Neutrophil (primary cell): ENCODE measurements around the gene BSND.

ENCODE experiments used
- H3K27ac ChIP-seq: fragments of 200-600 bp; sonication (generic); 2 replicates; pipeline ENCODE4 v1.5.1; 2016; ENCODE audit warnings: mild to moderate bottlenecking, moderate library complexity
- H3K27me3 ChIP-seq: fragments of 200-600 bp; sonication (generic); 2 replicates; pipeline ENCODE4 v1.6.0; 2016; ENCODE audit warnings: mild to moderate bottlenecking
- H3K36me3 ChIP-seq: fragments of 200-600 bp; sonication (generic); 2 replicates; pipeline ENCODE4 v1.5.1; 2017
- H3K4me1 ChIP-seq, 2 experiments: fragments of 200-600 bp in 1 of 2; sonication (generic) in 1 of 2; 1 replicate in 1 of 2; 2 replicates in 1 of 2; pipeline versions ENCODE4 v1.5.1 to v1.6.1; 2013 to 2016; ENCODE audit warnings: low read depth in 1 of 2, low read length in 1 of 2, mild to moderate bottlenecking in 1 of 2, moderate library complexity in 1 of 2; ENCODE audit not compliant: control insufficient read depth in 1 of 2, insufficient read depth in 1 of 2
- H3K4me3 ChIP-seq, 2 experiments: fragments of 200-600 bp in 1 of 2; sonication (generic) in 1 of 2; 1 replicate in 1 of 2; 2 replicates in 1 of 2; pipeline ENCODE4 v1.5.1; 2013 to 2016; ENCODE audit warnings: low read depth in 1 of 2, low read length in 1 of 2, mild to moderate bottlenecking in 1 of 2, moderate library complexity in 1 of 2
- H3K9me3 ChIP-seq: fragments of 200-600 bp; sonication (generic); 2 replicates; pipeline ENCODE4 v1.5.1; 2016
- TF ChIP-seq, protein P1 (sequence below): fragments of 200-600 bp; sonication (generic); IDR thresholded peaks from 2 replicates; pipeline ENCODE4 v1.5.1; 2016; ENCODE audit warnings: antibody characterized with exemption

BSND gene

DNA sequence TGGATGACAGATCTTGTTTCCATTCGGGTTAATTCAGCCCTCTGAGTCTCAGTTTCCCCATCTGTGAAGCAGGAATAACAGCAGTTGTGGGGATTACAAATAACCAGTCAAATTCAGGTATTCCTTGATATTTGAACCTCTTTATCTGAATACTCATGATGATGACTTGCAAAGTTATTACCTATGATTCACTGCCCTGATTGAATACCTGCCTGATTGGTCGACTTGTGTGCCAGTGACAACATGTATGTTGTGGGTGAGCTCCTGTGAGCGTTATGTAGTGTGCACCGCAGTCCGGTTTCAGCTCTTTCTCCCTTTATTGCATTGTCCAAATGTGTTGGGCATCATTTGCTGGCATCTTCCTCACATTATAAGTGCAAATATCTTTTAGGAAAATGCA is 27.8 kb upstream of the BSND start:
- Histone ChIP-seq H3K9me3 (no peaks in the 10 kb centered on the region), H3K4me1 (peaks cover 15 to 20% of the 10 kb centered on the region in 2 experiments), H3K4me3 (no peak overlapping the region), H3K27me3 (peaks cover 36% of the 10 kb centered on the region), H3K27ac (no peak overlapping the region), H3K36me3 (no peaks in the 10 kb centered on the region)
- TF ChIP-seq, protein P1, sequence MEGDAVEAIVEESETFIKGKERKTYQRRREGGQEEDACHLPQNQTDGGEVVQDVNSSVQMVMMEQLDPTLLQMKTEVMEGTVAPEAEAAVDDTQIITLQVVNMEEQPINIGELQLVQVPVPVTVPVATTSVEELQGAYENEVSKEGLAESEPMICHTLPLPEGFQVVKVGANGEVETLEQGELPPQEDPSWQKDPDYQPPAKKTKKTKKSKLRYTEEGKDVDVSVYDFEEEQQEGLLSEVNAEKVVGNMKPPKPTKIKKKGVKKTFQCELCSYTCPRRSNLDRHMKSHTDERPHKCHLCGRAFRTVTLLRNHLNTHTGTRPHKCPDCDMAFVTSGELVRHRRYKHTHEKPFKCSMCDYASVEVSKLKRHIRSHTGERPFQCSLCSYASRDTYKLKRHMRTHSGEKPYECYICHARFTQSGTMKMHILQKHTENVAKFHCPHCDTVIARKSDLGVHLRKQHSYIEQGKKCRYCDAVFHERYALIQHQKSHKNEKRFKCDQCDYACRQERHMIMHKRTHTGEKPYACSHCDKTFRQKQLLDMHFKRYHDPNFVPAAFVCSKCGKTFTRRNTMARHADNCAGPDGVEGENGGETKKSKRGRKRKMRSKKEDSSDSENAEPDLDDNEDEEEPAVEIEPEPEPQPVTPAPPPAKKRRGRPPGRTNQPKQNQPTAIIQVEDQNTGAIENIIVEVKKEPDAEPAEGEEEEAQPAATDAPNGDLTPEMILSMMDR = no peak

DNA sequence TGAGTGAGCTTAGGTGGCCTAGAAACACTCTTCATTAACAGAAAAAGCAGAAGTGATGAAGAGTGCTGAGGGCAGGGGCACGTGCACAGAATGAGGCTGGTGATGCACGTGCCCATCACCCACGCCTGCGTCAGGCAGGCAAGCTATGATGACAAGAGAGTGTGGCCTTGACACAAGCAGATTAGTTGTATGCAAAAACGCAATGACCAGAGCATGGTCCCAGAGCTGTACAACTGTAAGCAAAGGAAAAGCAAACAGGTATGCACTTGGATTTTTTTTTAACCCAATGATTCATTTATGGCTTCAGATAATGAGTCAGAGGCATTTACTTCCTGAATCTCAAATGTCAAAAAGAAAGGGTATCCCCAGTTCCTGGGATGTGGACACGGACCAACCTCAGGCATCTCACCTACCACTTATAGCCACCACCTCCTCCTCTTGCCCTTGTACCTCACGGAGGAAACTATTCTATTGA is 27.4 kb upstream of the BSND start:
- peaks cover 41% of the 10 kb centered on the region for H3K27me3 ChIP-seq
- TF ChIP-seq, protein P1 = no peak
- no peaks in the 10 kb centered on the region for H3K9me3 ChIP-seq
- H3K4me3 ChIP-seq = no peak overlapping the region
- no peak overlapping the region for H3K27ac ChIP-seq
- H3K36me3 ChIP-seq = no peaks in the 10 kb centered on the region
- peaks cover 11 to 15% of the 10 kb centered on the region in 2 experiments for H3K4me1 ChIP-seq

DNA sequence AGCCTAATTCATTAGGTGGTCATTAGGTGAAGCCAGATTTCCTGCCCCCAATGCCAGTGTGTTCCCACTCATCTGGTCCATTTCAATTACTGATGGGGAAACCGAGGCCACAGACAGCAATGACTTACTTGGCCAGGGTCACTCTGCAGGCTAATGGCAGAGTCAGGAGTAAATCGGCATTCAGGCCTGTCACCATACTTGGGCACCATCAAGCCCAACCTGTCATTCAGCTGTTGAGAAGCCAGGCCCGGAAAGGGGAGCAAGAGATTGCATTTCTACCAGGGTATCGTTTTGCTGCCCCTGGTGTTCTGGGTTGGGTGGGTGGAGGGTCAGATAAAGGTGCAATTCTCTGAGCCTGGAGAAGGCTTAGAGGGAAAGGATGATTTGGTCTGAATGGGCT is 26.3 kb upstream of the BSND start:
- TF ChIP-seq, protein P1 = no peak
- Histone ChIP-seq H3K4me3 (no peak overlapping the region), H3K4me1 (peaks cover under 1 to 5% of the 10 kb centered on the region in 2 experiments), H3K27me3 (peaks cover 52% of the 10 kb centered on the region), H3K27ac (no peak overlapping the region), H3K9me3 (no peaks in the 10 kb centered on the region), H3K36me3 (no peaks in the 10 kb centered on the region)

DNA sequence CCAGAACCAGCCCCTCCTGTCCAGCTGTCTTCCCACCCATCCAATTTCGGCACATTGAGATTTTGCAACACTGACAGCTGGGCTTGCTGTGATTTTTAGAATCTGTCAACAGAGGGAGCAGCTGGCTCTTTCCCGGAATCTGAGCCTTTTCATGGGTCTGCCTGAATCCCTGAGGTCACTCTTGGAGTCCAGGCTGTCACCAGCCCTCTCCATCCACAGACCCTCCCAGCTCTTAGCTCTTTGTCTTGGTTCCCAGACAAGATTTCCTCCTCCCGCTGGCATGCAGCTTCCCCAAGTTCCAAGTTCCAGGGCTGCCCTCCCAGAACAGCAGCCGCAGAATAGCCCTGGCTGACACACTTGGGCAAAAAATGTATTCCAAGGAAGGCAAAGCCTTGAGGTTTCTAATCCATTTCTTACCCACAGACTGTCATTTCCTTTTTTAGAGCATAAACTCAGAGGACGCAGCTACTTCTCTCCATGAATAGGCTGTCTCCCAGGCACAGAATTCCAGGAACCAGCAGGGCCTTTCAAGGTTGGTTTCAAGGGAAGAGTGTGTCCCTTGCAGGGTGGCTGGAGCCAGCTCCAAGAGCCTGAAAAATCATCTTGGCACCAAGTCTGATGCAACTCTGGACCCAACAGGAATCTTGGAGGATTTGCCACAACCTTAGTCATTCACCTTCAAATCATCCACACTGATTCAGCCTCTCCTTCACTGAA is 25.4 kb upstream of the BSND start:
- H3K4me1 ChIP-seq = no peaks in the 10 kb centered on the region
- no peak overlapping the region for H3K27ac ChIP-seq
- H3K4me3 ChIP-seq = no peak overlapping the region
- TF ChIP-seq, protein P1 = no peak
- no peaks in the 10 kb centered on the region for H3K36me3 ChIP-seq
- peaks cover 58% of the 10 kb centered on the region for H3K27me3 ChIP-seq
- H3K9me3 ChIP-seq = no peaks in the 10 kb centered on the region

DNA sequence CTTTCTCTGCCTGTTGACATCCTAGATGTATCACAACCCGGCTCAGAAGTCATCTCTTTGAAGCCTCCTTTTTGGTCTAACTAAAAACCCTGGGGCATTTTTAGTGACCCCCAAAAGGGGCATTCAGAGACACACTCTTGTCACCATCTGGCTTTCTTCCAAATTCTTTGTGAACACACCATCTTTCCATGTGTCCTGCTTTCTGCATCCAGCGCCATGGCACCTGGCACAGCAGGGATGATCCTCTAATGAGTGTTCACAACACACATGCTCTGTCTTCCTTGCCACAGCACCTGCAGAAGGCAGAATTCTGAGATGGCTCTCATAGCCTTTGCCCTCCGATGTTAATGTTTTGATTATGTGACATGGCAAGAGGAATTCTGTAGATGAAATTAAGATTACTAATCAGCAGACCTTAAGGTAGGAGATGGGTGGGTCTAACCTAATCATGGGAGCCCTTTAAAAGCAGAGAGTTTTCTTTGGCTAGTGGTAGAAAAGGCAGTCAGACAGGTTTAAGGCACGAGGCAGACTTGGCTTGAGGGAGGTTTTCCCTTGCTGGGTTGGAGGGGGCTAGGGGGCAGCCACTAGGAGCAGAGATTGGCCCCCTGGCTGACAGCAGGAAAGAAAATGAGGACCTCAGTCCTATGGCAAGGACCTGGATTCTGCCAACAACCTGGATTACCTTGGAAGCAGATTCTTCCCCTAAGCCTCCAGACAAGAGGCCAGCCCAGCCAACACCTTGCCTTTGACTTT is 23.2 kb upstream of the BSND start:
- TF ChIP-seq, protein P1 = no peak
- Histone ChIP-seq H3K4me3 (no peak overlapping the region), H3K9me3 (no peaks in the 10 kb centered on the region), H3K27me3 (peaks cover 80% of the 10 kb centered on the region), H3K36me3 (no peaks in the 10 kb centered on the region), H3K27ac (no peak overlapping the region), H3K4me1 (no peaks in the 10 kb centered on the region)
